Psoas muscle (tissue), 8 donors: ENCODE data around the gene COPS9. TPM values are rescaled to one million over a fixed set of nuclear protein-coding genes. Genes with fewer than 3 reads are reported as not detected.

ENCODE experiments used
- ATAC-seq, 4 donors: fragments of 200-7000 bp; cut with Tn5 transposase; one replicate each; pipeline ENCODE4 v1.9.1; 2020; ENCODE audit warnings: moderate library complexity in 3 of 4, mild to moderate bottlenecking in 2 of 4
- DNase-seq, 2 donors: peaks; one replicate each; pipeline ENCODE4 v3.0.0-alpha.2; 2020
- H3K27ac ChIP-seq: fragments of 200-600 bp; one replicate; pipeline ENCODE4 v1.8.0; 2022
- H3K27me3 ChIP-seq, 3 donors: fragments of 200-600 bp in 1 of 3; one replicate each; pipeline versions ENCODE4 v1.6.1 to v1.8.0; 2013 to 2022; ENCODE audit warnings: low read length in 2 of 3, mild to moderate bottlenecking in 2 of 3, moderate library complexity in 1 of 3; ENCODE audit not compliant: insufficient read depth in 3 of 3
- H3K36me3 ChIP-seq, 2 donors: fragments of 200-600 bp in 1 of 2; one replicate each; pipeline versions ENCODE4 v1.6.1 to v1.8.0; 2013 to 2022; ENCODE audit warnings: low read depth in 1 of 2, mild to moderate bottlenecking in 1 of 2, moderate library complexity in 1 of 2; ENCODE audit not compliant: insufficient read depth in 1 of 2
- H3K4me1 ChIP-seq: fragments of 200-600 bp; one replicate; pipeline ENCODE4 v1.8.0; 2022
- H3K4me3 ChIP-seq: fragments of 200-600 bp; one replicate; pipeline ENCODE4 v1.8.0; 2022; ENCODE audit warnings: mild to moderate bottlenecking
- H3K9me3 ChIP-seq: fragments of 200-600 bp; one replicate; pipeline ENCODE4 v1.8.0; 2022
- CTCF ChIP-seq: fragments of 200-600 bp; IDR thresholded peaks from one replicate; pipeline ENCODE4 v1.8.0; 2022; ENCODE audit warnings: antibody characterized with exemption
- whole genome bisulfite sequencing, 3 donors: extraction: QIAGEN DNeasy Blood & Tissue Kit; methylation state at CpG; one replicate each; pipeline versions ENCODE4 v1.1.6 to v1.1.7; 2013; 5-methylcytosine and 5-hydroxymethylcytosine counted together
- intact Hi-C, 2 donors: fragments of 100-400 bp; cut with DNase I; formaldehyde crosslinking; loops; one replicate each; pipeline versions ENCODE4 v1.11.0 to v1.14.2; 2022
- polyA plus RNA-seq, 3 donors: library from polyadenylated mRNA; stranded (reverse); fragments of 200-250 nt; gene quantifications; one replicate each; pipeline ENCODE4 v1.2.3, GENCODE V29; 2013
- total RNA-seq, 4 donors: library from RNA; stranded (reverse); fragmentation: NEBNext Ultra II Directional in 2 of 4; extraction: Animal tissue kit (Norgen Biotek cat#: 25700) in 2 of 4; gene quantifications; one replicate each; pipeline versions ENCODE4 v1.2.1 to v1.2.4, GENCODE V29; 2021 to 2023
- donor health status: healthy with polysubstance abuse.
- donor health status: DM: no; HTN: no; CAD: no; lungs with moderate emphysema.
- donor health status: Bipolar disorder and iron deficiency.
- donor health status: healthy.
- donor health status: DM: yes; HTN: yes; CAD: no.
- donor health status: DM: no; HTN: no; CAD: no.
- donor health status: DM: no; HTN: no; CAD: no.
- donor health status: DM: yes; HTN: yes; CAD: no.

COPS9 gene
- total and polyA plus RNA-seq, 7 donors = 136 to 597 (median 214) TPM

- ATAC-seq (no peak), DNase-seq (peak in 1 of 2 donors; percentile 30)
- H3K27me3 ChIP-seq = no peaks in the 10 kb centered on the region
- no peak within 1 kb of the TSS for H3K27ac ChIP-seq
- no peaks in the 10 kb centered on the region for H3K36me3 ChIP-seq
- H3K4me1 ChIP-seq = peaks cover under 1% of the 10 kb centered on the region
- intact Hi-C loops = loop anchor here in 1 of 2 donors (10.0 kb wide), 1 partner anchor 206 kb away; no protein-coding TSS in a partner anchor
- no peaks in the 10 kb centered on the region for H3K9me3 ChIP-seq
- 49 to 67% (median 55%) methylated on average over 5 of the region's 5 CpGs for WGBS, 3 donors
- TF ChIP-seq CTCF = no peak
- H3K4me3 ChIP-seq = no peak within 1 kb of the TSS
Observed at GRCh38 chr2:240140511-240140910, 4.4 kb upstream of the COPS9 start, which contains the start of gene OTOS. OTOS (minus strand) TSS chr2:240140658; CDS start chr2:240140326, 332 bp downstream.

GRCh38 chr2:240139666-240140393, 3.7 kb upstream of the COPS9 start:
- Histone ChIP-seq H3K27me3 (no peaks in the 10 kb centered on the region), H3K4me1 (peaks cover 7% of the 10 kb centered on the region), H3K36me3 (no peaks in the 10 kb centered on the region), H3K27ac (no peak overlapping the region), H3K4me3 (no peak overlapping the region), H3K9me3 (no peaks in the 10 kb centered on the region)
- WGBS, 3 donors = 60 to 79% (median 69%) methylated on average over 14 of the region's 14 CpGs
- ATAC-seq (no peak), DNase-seq (peak in 1 of 2 donors; percentile 37)
- intact Hi-C loops = loop anchor here (10.0 kb wide), 1 partner anchor 205 kb away; no protein-coding TSS in a partner anchor
- TF ChIP-seq CTCF = no peak

GRCh38 chr2:240139011-240139441, 2.9 kb upstream of the COPS9 start:
- Histone ChIP-seq H3K27me3 (no peaks in the 10 kb centered on the region), H3K27ac (no peak overlapping the region), H3K4me1 (peaks cover 12% of the 10 kb centered on the region), H3K36me3 (no peaks in the 10 kb centered on the region), H3K4me3 (no peak overlapping the region), H3K9me3 (no peaks in the 10 kb centered on the region)
- 85 to 91% (median 88%) methylated on average over 14 to 15 of the region's 15 CpGs for WGBS, 3 donors
- no peak for ATAC-seq
- no peak for TF ChIP-seq CTCF
- DNase-seq = peak in 1 of 2 donors; percentile 38
- intact Hi-C loops = loop anchor here in 1 of 2 donors (10.0 kb wide), 1 partner anchor 204 kb away; no protein-coding TSS in a partner anchor

- Histone ChIP-seq H3K4me1 (peaks cover 12% of the 10 kb centered on the region), H3K36me3 (peaks cover 0 to 5% of the 10 kb centered on the region in 2 donors), H3K27ac (no peak overlapping the region), H3K4me3 (no peak overlapping the region), H3K27me3 (no peaks in the 10 kb centered on the region), H3K9me3 (no peaks in the 10 kb centered on the region)
- no peak for TF ChIP-seq CTCF
- WGBS, 3 donors = 76 to 85% (median 81%) methylated on average over 9 of the region's 9 CpGs
- no peak for ATAC-seq
- DNase-seq = peak in 1 of 2 donors; percentile 26
- intact Hi-C loops = loop anchor here in 1 of 2 donors (10.0 kb wide), 1 partner anchor 204 kb away; no protein-coding TSS in a partner anchor
Observed at GRCh38 chr2:240138254-240138984, 2.3 kb upstream of the COPS9 start.
